Upper lobe of left lung (tissue), 4 donors: ENCODE results near the gene LSP1.

Source experiments
- CTCF ChIP-seq, 6 experiments: fragments of 450-650 bp in 4 of 6; fragments of 200-600 bp in 2 of 6; sonication (generic) in 2 of 6; IDR thresholded peaks; one replicate each; pipeline ENCODE4 v1.5.1; 2016 to 2019; ENCODE audit warnings: antibody characterized with exemption in 6 of 6
- POLR2AphosphoS5 ChIP-seq, 2 donors: sonication (generic); formaldehyde crosslinking; IDR thresholded peaks; one replicate each; pipeline ENCODE4 v1.5.1; 2017; ENCODE audit warnings: antibody characterized with exemption in 2 of 2

GRCh38 chr11:1922481-1923081 is 69.7 kb downstream of the LSP1 start:
- TF ChIP-seq POLR2AphosphoS5 (IDR thresholded peaks at IDR 0.05) = no peak
- no peak for TF ChIP-seq CTCF (IDR thresholded peaks at IDR 0.05)
